Measurements from ENCODE around the gene GFRA1.

Gene GFRA1

DNA sequence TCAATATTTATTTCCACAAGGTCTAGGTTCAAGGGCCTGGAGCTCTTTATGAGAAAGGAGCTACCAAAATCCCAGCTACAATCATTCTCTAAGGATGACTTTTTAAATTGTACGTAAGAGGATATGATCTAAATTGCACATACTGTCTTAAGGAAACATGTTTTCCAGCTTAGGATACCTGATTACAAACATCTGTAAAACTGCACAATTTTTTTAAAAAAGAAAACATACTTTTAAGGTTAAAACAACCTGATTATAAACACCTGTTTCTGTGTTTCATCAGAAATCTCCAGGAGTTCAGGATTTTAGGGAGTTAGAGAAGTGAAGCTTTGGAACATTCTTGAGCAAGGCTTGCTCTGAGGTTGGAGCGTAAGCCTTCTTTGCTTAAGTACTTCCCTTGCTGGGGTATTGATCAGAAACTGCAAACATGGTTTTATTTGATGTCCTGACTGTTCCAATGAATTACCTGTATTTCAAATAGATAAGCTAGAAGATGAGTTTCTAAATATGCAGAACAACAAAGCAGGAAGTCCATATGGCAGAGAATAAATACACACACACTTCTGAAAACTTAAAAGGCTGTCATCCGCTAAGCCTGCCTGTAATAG is 248.6 kb downstream of the GFRA1 start:
- DNase-seq = no peak

DNA sequence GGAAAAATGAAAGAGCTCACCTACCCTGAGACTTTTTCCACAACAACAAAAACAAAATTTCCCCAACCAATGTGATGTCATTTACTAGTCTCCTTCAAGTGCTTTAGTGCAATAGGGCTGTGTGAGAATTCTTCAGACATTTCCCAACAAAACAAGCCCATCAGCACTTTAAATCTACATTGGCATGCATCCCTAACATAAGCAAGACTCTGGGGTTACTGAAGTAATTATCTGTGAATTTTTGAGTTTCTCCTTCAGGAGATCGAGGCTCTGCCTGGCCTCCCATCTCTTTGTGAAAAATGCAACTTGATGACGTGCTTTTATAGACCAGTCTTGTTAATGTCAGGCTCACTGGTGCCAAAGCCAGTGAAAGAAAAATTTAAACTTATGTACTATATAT is 255.6 kb downstream of the GFRA1 start:
- DNase-seq = no peak

DNA sequence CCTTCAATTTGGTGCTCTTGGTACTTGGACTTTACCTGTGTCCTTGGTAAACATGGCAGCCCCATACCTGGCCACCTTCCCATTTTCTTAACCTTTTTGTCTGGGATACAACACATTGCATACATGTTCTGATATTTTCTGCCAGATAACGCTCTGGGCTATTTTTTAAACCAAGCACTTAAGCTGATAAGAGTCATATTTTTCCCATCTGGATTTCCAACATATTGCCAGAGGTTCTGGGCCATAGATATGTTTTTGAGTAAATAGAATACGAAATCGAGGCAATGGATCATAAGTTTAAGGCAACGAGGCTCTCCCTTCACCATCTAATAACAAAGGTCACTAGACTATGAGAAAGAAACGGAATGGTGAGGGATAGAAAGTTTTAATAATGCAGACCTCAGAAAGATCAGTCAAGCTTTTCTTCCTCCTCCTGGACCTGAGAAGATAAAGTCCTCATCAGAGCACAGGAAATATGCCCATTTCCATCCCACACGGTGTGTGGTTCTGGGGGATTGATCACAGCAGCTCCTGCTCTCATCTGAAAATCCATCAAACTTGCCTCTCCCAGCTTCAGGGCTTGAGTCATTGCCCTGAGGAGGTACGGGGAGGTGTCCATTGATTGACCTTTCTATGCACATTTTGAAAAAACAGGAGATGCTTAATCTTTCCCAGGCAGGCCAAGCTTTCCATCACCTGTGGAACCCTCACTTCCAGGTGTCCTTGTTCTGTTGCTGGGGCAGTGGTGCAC is 257.2 kb downstream of the GFRA1 start:
- no peak for DNase-seq

DNA sequence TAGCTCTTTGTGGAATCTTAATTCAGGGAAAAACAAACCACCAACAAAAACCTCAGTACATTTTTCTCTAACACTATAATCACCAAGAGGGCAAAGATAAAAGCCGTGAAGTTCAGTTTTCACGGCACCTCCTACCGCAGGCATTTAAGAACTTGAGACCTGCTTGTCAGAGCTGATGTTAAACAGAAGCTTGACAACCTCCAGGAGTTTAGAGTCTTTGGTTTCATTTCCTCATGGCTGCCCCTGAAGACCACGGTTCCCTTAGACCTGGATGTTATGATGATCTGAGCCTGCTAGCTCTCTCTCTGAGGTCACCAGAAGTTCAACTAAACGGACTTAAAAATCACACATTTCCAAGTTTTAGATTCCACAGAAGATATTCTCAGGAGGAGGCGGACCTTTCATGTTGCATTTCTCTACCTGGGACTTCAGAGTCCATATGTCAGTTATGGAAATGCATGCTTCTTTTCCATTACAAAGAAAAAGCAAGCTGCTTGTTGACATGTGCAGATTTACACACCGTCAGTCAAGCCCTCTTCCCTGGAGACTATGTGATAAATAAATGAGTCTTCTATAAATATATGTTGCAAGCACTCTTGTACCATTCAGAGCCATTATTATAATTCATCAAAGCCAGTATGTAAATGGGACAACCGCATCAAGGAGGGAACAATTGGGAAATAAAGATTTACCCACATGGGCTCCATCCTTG is 258.0 kb downstream of the GFRA1 start:
- DNase-seq = no peak

DNA sequence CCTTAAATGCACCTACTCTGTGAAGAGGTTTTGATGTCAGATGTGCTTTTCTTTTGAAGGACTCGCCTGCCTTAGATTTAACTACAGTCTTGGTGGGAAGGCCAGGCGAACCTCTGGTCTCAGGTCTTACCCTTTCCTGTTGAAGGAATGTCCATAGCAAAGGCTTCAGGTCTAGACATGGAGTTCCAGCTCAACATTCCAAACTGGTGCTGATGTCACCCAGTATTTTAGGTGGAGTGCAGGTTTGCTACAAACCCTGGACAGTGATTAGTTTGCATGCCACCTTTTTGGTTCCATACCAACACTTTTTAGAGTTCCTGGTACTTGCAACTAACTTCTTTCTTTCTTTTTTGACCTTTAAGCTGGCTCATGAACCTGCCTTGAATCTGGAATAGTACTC is 258.7 kb downstream of the GFRA1 start:
- no peak for DNase-seq

DNA sequence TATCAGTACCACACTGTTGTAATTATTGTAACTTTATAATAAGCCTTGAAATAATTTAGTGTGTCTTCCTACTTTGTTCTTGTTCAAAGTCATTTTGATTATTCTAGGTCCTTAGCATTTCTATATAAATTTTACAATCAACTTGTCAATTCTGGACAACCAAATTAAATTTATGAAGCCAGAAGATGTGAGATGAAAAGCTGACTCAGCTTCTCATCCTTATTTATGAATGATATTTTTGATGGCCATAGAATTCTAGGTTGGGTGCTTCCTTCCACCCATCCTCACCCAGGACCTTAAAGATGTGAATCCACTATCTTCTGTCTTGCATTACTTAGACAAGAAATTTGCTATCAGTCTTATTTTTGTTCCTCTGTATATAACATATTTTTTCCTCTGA is 261.1 kb downstream of the GFRA1 start:
- DNase-seq = no peak

DNA sequence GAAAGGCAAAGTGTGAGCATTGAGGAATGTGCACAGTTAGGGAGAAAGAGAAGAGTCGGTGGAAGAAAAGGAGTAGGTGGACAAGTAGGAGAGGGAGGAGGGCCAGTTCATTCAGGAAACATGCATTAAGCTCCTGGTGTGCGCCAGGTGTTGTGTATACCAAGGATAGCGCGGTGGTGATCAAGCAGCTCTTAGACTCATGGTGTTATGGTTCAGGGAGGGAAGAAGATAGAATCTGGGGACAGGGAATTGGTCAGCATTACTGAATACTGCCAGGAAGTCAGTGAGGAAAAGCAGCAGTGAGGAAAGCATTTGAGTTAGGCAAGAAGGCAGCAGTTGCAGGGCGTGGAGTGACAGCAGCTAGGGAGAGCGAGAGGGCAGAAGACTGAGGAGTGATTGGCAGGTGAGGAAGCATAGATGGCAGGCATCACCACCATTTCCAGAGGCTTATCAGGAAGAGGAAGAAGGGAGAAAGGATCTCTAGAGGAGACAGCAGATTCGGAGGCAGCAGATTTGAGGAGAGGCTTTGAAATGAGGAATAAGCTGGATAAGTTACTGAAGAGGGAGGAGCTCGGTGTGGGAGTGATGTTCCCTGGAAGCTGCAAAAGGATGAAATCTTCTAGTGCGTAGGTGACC is 265.6 kb downstream of the GFRA1 start:
- DNase-seq = no peak
